Activated B cell treated with CpG ODN at 0.5 μM for 24 hours (primary cell): Measurements from ENCODE around the gene NAGPA. TPM values are rescaled to one million over a fixed set of nuclear protein-coding genes. Genes with fewer than 3 reads are reported as not detected.

Experiments used
- ATAC-seq: fragments of 200-7000 bp; cut with Tn5 transposase; one replicate; pipeline ENCODE4 v1.10.0; 2021; ENCODE audit warnings: low read depth, mild to moderate bottlenecking, moderate library complexity
- CTCF ChIA-PET: fragments of 350-600 bp; sonication (Branson Sonifier 250); formaldehyde crosslinking; loops from one replicate; lab custom pipeline; 2021; ENCODE audit warnings: antibody characterized with exemption; lab: Charles Lee
- POLR2A ChIA-PET: fragments of 350-600 bp; sonication (Branson Sonifier 250); formaldehyde crosslinking; loops from one replicate; lab custom pipeline; 2021; ENCODE audit warnings: antibody characterized with exemption; lab: Charles Lee
- DNase-seq: peaks from one replicate; pipeline ENCODE4 v3.0.0; 2022
- H3K27ac Mint-ChIP-seq: one replicate; pipeline ENCODE4 v1.8.0; 2020; ENCODE audit warnings: mixed read lengths
- H3K27me3 Mint-ChIP-seq: one replicate; pipeline ENCODE4 v1.8.0; 2021; ENCODE audit warnings: mixed read lengths
- H3K36me3 Mint-ChIP-seq: one replicate; pipeline ENCODE4 v1.8.0; 2021; ENCODE audit warnings: low read depth, mixed read lengths
- H3K4me1 Mint-ChIP-seq: one replicate; pipeline ENCODE4 v1.8.0; 2021; ENCODE audit warnings: mixed read lengths
- H3K4me3 Mint-ChIP-seq: one replicate; pipeline ENCODE4 v1.8.0; 2020; ENCODE audit warnings: mild to moderate bottlenecking, mixed read lengths
- H3K9me3 Mint-ChIP-seq: one replicate; pipeline ENCODE4 v1.8.0; 2020; ENCODE audit warnings: mixed read lengths
- CTCF ChIP-seq: fragments of 200-600 bp; IDR thresholded peaks from one replicate; pipeline ENCODE4 v1.8.0; 2022; ENCODE audit warnings: antibody characterized with exemption, mild to moderate bottlenecking
- intact Hi-C: fragments of 100-400 bp; cut with micrococcal nuclease; formaldehyde crosslinking; loops from one replicate; pipeline ENCODE4 v1.15.1; 2024
- total RNA-seq: library from RNA; stranded (reverse); gene quantifications from 2 replicates; pipeline ENCODE4 v1.2.3, GENCODE V29; 2022

Gene NAGPA
- total RNA-seq, 1 donor from 2014 or later: 23.8 TPM

DNA sequence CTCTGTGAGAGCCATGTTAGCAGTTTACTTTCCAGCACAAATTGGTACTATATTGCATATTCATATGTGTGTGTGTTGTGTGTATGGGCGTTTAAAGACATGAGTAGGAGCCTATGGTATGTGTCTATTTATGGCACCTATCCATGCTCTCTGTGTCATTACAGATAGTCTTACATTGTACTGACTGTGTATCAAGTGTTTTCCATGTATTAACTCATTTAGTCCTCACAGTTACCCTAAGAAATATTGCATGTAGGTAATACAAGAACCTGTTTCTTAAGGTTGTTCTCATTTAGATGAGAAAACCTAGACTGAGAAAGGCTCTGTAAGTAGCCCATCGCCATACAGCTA is 39.5 kb upstream of the NAGPA start:
- DNase-seq: no peak
- ChIA-PET POLR2A (interaction anchor here (1.2 kb wide), 1 partner anchor 339 kb away, joined by 3 read pairs; the partner anchor contains the start of genes ANKS3 and DNAAF8), CTCF (interaction anchor here (3.0 kb wide), 1 partner anchor 18 kb away, joined by 10 read pairs; no protein-coding TSS in a partner anchor)
- intact Hi-C loops: loop anchor here (5.0 kb wide), 1 partner anchor 226 kb away; the partner anchor contains the start of genes GLYR1 and UBN1
- peak overlapping the region; percentile 68 for H3K27ac Mint-ChIP-seq
- peak overlapping the region; percentile 70 for H3K4me3 Mint-ChIP-seq
- no peak for ATAC-seq
- H3K9me3 Mint-ChIP-seq: no peaks in the 10 kb centered on the region
- H3K27me3 Mint-ChIP-seq: no peaks in the 10 kb centered on the region
- no peak for TF ChIP-seq CTCF
- H3K4me1 Mint-ChIP-seq: peaks cover 25% of the 10 kb centered on the region
- H3K36me3 Mint-ChIP-seq: peaks cover 40% of the 10 kb centered on the region

DNA sequence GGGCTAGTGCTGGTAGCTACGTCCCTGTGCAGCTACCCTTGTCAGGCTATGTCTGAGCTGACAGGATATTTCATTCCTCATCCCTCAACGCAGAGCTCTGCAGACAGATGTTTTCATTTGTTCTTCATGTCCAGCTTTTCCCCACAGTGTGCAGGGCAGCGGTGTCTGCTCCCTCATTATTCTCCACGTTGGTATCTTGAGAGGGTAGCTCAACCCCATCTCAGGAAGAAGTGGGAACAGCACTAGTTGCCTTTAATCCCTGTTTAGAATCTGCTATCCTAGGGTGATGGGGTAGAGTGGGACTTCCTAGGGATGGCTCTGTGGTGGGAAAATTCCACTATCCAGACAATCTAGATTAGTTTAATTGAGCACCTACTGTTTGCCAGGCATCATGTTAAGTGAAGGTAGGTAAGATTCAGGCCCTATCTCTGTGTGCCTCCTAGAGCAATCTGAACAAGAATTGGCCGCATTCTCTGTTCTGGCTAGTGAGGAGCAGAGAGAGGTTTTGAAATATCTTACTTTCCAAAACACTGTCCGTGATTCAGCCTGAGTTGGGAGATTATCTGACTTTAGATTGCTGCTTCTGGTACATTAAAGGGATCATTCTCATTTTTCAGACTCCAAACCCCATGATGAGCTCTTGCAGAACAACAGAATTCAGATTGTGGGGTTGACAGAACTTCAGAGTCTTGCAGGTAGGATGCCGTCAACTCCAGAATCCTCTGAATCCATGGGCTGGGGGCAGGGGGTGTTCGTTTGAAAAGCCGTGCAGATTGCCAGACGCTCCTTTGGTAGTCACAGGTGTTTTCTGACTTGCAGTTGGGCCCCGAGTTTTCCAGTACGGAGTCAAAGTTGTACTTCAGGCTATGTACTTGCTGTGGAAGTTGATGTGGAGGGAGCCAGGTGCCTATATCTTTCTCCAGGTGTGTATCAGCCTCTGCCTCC is 38.9 kb upstream of the NAGPA start:
- H3K27me3 Mint-ChIP-seq: no peaks in the 10 kb centered on the region
- H3K4me1 Mint-ChIP-seq: peaks cover 25% of the 10 kb centered on the region
- no peak for TF ChIP-seq CTCF
- ChIA-PET CTCF (interaction anchor here (0.7 to 3.0 kb wide), 2 partner anchors 16 to 19 kb away, joined by 3 to 10 read pairs; no protein-coding TSS in a partner anchor), POLR2A (interaction anchor here (1.2 to 2.0 kb wide), 4 partner anchors 26 to 721 kb away, joined by 3 to 19 read pairs (median 6); partner anchors contain the start of genes ANKS3, DNAAF8, NAGPA and PAM16)
- H3K27ac Mint-ChIP-seq: peak overlapping the region; percentile 94
- ATAC-seq: no peak
- H3K36me3 Mint-ChIP-seq: peaks cover 33% of the 10 kb centered on the region
- H3K9me3 Mint-ChIP-seq: no peaks in the 10 kb centered on the region
- no peak for DNase-seq
- intact Hi-C loops: loop anchor here (1.0 to 5.0 kb wide), 2 partner anchors 25 to 225 kb away; partner anchors contain the start of genes EEF2KMT, GLYR1 and UBN1
- H3K4me3 Mint-ChIP-seq: peak overlapping the region; percentile 96

- ATAC-seq (peak; percentile 91), DNase-seq (peak; percentile 86)
- intact Hi-C loops: loop anchor here (1.0 to 5.0 kb wide), 3 partner anchors 25 to 225 kb away; partner anchors contain the start of genes EEF2KMT, GLYR1, NAGPA and UBN1
- H3K27me3 Mint-ChIP-seq: peaks cover 3% of the 10 kb centered on the region
- H3K4me3 Mint-ChIP-seq: peak within 1 kb of the TSS; percentile 96
- peak within 1 kb of the TSS; percentile 94 for H3K27ac Mint-ChIP-seq
- no peaks in the 10 kb centered on the region for H3K9me3 Mint-ChIP-seq
- CTCF ChIA-PET: interaction anchor here (0.7 kb wide), 1 partner anchor 16 kb away, joined by 3 read pairs; no protein-coding TSS in a partner anchor
- H3K36me3 Mint-ChIP-seq: peaks cover 29% of the 10 kb centered on the region
- POLR2A ChIA-PET: interaction anchor here (1.7 to 2.0 kb wide), 4 partner anchors 27 to 721 kb away, joined by 5 to 19 read pairs (median 6); partner anchors contain the start of genes NAGPA and PAM16
- TF ChIP-seq CTCF: no peak
- H3K4me1 Mint-ChIP-seq: peaks cover 25% of the 10 kb centered on the region
These were observed 38.1 kb upstream of the NAGPA start, which contains the start of gene ALG1 for GRCh38 chr16:5071681-5072333. Gene ALG1 (plus strand): TSS chr16:5071843. CDS start chr16:5071850, 7 bp downstream.

GRCh38 chr16:5071341-5071680 is 37.6 kb upstream of the NAGPA start:
- ATAC-seq (no peak), DNase-seq (no peak)
- ChIA-PET POLR2A (interaction anchor here (1.7 to 2.0 kb wide), 4 partner anchors 27 to 720 kb away, joined by 5 to 19 read pairs (median 6); partner anchors contain the start of genes NAGPA and PAM16), CTCF (no interaction called here)
- Mint-ChIP-seq H3K9me3 (no peaks in the 10 kb centered on the region), H3K4me1 (peaks cover 25% of the 10 kb centered on the region), H3K27ac (peak overlapping the region; percentile 94), H3K4me3 (peak overlapping the region; percentile 96), H3K36me3 (peaks cover 26% of the 10 kb centered on the region), H3K27me3 (peaks cover 3% of the 10 kb centered on the region)
- TF ChIP-seq CTCF: no peak
- intact Hi-C loops: loop anchor here (1.0 to 5.0 kb wide), 2 partner anchors 38 to 224 kb away; partner anchors contain the start of genes GLYR1, NAGPA and UBN1
